Fibroblast of mammary gland (primary cell): Measurements from ENCODE around the gene CEP41.
"Not testable (repeated sequence)": the region's sequence is repeated elsewhere in the genome, so short reads cannot be mapped to it uniquely, and the experiment has no call there.

Experiments
- DNase-seq: peaks from one replicate; pipeline ENCODE4 v3.0.0-alpha.2; 2010; ENCODE audit warnings: low read depth
- H3K4me3 ChIP-seq: 2 replicates; pipeline ENCODE4 v1.5.1; 2011; ENCODE audit warnings: low read depth, mild to moderate bottlenecking, low read length, moderate library complexity; ENCODE audit not compliant: control insufficient read depth
- TF ChIP-seq, protein P1 (sequence below): conservative IDR thresholded peaks from 2 replicates; pipeline ENCODE4 v1.5.1; 2011; ENCODE audit warnings: low read depth, low read length, inconsistent platforms; ENCODE audit not compliant: control insufficient read depth, insufficient read depth

CEP41 gene

DNA sequence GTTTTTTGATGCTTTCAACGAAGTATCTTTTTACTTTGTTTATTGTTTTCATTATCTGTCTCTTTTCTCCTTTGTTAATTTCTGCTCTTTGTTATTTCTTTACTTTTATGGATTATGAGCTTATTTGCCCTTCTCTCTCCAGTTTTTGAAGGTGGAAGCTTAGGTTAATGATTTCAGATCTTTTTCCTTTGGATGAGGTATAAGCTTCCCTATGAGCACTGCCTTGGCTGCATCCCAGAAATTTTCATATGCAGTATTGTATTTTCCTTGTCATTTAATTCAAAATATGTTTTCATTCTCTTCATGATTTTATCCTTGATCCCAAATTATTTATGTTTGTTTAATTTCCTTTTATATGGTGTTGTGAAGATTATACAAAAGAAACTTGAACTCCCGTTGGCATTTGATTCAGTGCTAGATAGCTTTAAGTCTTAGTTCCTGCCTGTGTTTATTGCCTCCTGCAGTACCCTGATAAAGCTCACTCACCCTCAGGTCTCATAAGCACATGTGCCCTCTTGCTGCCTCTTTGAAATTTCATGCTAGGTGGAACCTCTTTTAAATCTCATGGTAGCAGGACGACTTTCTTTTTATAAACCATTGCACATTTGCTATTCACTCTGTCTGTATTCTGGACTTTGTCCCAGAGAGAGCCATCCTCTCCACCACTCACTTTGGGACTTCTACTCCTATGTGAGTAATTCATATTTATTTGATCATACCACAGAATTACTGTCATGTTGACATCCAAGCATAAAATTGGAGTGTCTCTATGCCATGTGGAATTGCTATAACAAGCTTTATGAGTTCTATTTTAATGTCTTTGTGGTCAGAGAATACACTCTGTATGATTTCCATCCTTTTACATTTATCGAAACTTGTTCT is 23.0 kb upstream of the CEP41 start:
- TF ChIP-seq, protein P1, sequence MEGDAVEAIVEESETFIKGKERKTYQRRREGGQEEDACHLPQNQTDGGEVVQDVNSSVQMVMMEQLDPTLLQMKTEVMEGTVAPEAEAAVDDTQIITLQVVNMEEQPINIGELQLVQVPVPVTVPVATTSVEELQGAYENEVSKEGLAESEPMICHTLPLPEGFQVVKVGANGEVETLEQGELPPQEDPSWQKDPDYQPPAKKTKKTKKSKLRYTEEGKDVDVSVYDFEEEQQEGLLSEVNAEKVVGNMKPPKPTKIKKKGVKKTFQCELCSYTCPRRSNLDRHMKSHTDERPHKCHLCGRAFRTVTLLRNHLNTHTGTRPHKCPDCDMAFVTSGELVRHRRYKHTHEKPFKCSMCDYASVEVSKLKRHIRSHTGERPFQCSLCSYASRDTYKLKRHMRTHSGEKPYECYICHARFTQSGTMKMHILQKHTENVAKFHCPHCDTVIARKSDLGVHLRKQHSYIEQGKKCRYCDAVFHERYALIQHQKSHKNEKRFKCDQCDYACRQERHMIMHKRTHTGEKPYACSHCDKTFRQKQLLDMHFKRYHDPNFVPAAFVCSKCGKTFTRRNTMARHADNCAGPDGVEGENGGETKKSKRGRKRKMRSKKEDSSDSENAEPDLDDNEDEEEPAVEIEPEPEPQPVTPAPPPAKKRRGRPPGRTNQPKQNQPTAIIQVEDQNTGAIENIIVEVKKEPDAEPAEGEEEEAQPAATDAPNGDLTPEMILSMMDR, result no peak
- H3K4me3 ChIP-seq, result no peak overlapping the region
- DNase-seq, result no peak

DNA sequence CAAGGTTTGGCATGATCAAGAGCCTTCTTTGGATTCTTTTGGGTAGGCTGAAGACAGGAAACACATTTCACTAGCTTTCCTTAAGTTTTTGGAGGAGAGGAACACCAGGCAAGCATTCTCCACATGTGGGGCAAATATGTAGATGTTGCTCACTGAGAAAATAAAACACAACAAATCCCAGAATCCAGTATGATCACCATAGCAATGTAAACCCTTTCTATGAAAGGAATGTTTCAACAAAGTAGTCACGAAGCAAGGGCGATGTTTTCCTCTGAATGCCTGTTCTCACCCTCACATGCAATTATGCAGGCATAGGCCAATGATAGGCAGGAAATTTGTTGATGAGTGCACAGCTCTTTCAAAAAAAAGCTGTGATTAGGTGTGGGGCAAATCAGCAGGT is 20.5 kb upstream of the CEP41 start:
- TF ChIP-seq, protein P1, result no peak
- DNase-seq, result no peak

DNA sequence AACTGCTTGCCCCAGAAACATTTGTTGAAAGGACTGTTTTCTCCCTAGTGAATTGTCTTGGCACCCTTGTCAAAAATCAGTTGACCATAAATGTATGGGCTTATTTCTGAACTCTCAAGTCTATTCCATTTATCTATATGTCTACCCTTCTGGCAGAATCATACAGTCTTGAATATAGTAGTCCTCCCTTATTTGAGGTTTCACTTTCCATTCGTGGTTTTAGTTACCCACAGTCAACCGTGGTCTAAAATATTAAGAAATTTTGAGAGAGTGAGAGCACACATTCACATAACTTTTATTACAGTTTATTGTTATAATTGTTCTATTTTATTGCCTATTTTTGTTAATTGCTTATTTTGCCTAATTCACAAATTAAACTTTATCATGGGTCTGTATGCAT is 17.4 kb upstream of the CEP41 start:
- TF ChIP-seq, protein P1, result no peak
- no peak for DNase-seq
- no peak overlapping the region for H3K4me3 ChIP-seq

More for the DNA sequence above, 20.5 kb upstream of the CEP41 start:
- H3K4me3 ChIP-seq, result no peak overlapping the region

DNA sequence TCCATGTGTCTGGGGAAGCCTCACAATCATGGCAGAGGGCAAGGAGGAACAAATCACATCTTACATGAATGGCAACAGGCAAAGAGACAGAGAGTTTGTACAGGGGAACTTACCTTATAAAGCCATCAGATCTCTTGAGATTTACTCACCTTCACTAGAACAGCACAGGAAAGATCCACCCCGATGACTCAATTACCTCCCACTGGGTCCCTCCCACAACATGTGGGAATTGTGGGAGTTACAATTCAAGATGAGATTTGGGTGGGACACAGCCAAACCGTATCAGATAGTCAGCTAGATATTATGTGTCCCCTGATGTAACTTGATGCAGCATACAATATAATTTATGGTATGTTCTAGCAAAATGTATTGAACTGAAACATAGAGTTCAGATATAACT is 14.1 kb upstream of the CEP41 start:
- no peak for DNase-seq
- TF ChIP-seq, protein P1, result no peak
- H3K4me3 ChIP-seq, result no peak overlapping the region

DNA sequence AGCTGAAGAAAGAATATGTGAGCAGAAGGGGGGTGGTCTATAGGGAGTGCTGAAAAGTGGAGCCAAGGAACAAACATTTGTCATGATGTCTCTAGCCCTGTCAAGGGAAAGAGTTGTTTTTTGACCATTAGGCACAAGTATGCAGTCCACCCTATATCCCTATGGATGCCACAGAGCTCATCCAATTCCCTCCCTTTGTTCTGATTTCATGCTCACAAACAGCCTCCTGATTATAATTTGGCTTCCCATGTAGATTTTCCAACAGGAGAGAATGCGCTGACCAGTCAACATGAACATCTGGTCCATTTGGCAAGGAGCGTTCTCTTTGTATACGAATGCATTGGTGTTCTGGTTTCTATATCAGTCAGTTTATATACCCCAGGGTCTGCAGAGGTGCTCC is 12.1 kb upstream of the CEP41 start:
- H3K4me3 ChIP-seq, result no peak overlapping the region
- DNase-seq, result no peak
- TF ChIP-seq, protein P1, result no peak

DNA sequence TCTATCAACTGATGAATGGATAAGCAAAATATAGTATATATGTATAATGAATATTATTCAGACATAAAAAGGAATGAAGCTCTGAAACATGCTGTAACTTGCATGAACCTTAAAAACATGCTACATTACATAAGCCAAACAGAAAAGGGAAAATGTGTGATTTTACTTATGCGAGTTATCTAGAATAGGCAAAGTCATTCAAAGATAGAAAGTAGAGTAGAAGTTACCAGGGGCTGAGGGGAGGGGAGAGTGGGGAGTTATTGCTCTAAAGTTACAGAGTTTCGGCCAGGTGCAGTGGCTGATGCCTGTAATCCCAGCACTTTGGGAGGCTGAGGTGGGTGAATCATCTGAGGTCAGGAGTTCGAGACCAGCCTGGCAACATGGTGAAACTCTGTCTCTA is 10.5 kb upstream of the CEP41 start:
- DNase-seq, H3K4me3 ChIP-seq: not testable (repeated sequence)

DNA sequence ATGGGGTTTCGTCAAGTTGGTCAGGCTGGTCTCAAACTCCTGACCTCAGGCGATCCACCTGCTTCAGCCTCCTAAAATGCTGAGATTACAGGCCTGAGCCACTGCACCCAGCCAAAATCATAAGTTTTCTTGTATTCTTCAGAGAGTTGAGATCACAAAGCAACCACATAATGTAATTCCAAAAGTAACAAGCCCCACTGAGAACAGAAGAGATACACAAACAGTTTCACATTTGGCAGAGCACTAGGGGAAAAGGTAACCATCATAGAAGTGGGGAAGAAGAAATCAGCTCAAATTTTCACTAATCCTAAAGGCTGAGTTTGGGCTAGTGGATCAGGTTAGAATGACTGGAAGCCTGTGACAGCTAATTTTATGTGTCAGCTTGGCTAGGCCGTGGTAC is 5.4 kb upstream of the CEP41 start:
- TF ChIP-seq, protein P1, result no peak
- no peak overlapping the region for H3K4me3 ChIP-seq
- no peak for DNase-seq
